ENCODE measurements around the gene SSR1.
A peak's percentile ranks its signal among the peaks of the same experiment; 100 is the strongest.
"Not testable (repeated sequence)": the region's sequence is repeated elsewhere in the genome, so short reads cannot be mapped to it uniquely, and the experiment has no call there.

SSR1 gene

DNA sequence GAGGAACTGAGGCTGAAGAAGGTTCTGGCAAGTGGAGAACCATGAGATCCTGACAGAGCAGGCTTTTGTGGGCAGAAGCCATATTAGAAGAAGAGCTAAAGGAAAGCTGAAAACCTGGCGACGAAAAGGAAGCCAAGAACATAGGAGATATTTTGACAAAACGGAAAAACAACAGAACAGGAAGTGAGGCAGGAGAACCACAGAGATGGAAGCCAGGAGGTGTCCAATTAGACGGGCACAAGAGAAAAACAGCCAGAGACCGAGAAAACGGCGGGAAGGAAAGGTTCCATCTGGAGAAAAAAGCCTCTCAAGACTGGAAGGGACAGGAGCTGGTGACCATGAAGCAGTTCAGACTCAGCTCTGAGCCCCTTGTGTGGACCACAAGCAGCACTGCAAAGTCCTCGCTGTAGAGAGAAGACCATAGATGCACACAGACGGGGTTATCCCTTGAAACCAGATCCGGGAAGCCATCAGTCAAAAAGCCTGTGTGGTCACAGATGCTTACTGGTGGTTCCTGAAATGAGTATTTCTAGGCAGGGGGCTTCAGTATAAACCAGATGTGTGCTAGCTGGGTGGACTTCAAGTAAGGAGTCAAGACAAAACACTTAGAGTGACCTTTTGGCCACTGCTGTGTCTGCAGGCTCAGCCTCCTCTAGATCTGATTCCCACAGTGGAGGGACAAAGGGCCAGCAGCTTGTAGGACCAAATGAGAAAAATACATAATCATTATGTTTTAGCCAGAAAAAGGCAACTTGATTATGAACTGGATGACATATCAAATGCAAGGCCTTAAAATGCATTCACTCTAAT, 30.7 kb downstream of the SSR1 start:
- DNase-seq (ENCODE audit: low spot score) = no peak

GRCh38 chr6:7276199-7276524, 36.8 kb downstream of the SSR1 start:
- DNase-seq (ENCODE audit: low spot score) = no peak

- DNase-seq (ENCODE audit: low spot score) = not testable (repeated sequence)
Measured at GRCh38 chr6:7274525-7274924, 38.5 kb downstream of the SSR1 start.

DNA sequence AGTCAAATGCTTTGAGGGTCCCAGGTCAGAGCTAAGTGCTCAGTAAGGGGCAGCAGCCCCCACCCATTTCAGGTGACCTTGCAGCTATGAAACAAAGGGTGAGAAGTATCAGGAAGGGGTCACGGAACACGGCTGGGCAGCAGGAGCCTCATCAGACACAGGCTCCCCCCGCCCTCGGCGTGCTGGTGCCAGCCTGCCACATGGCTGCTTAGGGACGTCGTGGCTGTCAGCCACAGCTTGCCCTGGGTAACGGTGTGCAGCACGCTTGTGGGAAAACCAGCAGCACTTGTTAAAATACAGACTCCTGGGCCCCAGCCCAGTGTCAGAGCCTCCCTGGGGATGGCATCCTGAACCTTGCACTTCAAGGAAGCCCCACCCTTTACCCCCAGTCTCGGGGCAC, 39.3 kb downstream of the SSR1 start:
- DNase-seq (ENCODE audit: low spot score) = no peak

DNA sequence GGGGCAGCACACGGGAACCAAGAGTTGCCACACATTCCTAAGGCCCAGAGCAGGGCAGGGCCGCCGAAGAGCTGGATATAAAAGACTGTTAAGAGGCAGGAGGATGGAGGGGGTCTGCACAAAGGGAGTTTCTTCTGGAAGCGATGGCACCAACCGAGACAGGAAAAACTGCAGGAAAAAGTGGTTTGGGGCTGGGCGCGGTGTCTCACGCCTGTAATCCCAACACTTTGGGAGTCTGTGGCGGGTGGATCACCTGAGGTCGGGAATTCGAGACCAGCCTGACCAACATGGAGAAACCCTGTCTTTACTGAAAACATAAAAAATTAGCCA, 41.8 kb downstream of the SSR1 start:
- DNase-seq (ENCODE audit: low spot score) = no peak

DNA sequence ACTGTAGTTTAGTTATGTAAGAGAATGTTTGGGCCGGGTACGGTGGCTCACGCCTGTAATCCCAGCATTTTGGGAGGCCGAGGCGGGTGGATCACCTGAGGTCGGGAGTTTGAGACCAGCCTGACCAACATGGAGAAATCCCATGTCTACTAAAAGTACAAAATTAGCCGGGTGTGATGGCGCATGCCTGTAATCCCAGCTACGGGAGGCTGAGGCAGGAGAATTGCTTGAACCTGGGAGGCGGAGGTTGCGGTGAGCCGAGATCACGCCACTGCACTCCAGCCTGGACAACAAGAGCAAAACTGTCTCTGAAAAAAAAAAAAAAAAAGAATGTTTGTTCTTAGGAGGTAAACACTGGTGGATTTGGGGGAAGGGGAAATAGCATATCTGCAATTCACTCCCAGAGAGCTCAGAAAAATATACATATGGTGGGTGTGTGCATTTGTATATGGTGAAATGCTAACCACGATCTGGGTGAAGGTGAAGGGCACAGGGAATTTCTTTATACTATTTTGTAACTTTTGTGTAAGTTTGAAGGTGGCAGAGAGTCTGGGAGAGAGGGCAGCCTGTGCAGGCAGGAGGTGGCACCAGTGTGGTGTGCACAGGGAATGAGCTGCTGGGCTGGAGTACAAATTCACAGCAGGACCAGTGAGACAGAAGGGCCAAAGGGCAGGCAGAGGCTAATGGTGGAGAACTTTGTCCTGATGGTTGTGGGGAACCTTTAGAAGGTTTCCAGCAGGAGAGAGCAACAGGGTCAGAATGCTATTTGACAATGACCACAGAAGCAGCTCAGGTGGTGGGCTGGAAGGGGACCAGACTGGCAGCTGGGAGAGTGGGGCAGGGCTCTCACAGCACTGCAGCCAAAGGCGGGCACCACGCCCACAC, 42.4 kb downstream of the SSR1 start:
- peak; percentile 35 for DNase-seq (ENCODE audit: low spot score)

GRCh38 chr6:7269816-7270215, 43.2 kb downstream of the SSR1 start:
- no peak for DNase-seq (ENCODE audit: low spot score)

- DNase-seq (ENCODE audit: low spot score) = no peak
Measured at GRCh38 chr6:7268816-7269555, 44.0 kb downstream of the SSR1 start.

DNA sequence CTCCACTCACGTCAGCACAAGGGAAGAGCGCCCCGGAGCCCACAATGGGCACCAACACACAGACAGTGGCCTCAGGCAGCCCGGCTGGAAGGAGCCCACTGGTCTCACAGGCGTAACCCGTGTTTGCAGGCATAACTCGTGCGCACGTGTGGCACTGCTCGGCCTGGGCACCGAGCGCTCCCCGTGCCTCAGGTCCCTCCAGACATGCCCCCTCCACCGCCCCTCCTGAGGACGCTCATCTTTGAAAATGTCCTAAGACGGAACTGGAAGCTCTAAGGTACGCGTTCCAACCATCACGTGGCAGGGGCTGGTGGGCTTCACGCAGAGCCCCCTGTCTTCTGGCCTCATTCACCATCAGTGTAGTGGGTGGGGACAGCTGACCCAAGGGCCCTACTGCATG, 44.6 kb downstream of the SSR1 start:
- no peak for DNase-seq (ENCODE audit: low spot score)

GRCh38 chr6:7267466-7268091, 45.4 kb downstream of the SSR1 start:
- no peak for DNase-seq (ENCODE audit: low spot score)

DNA sequence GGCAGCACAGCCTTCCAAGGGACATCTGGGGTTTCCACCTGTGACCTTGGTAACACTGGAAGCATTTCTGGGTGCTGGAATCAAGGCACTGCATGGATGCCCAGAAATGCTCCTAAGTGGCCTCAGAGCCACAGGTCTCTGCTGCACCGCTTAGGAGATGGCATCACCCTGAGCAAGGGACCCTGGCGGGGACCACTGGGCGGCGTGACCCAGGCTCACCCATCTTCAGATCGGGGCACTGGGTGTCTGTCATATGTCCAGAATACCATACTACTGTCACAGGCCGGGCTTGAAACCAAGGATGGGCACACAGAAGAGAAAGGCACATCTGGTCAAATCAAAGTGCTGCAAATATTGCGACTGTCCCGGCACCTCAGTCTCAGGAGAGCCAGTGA, 45.9 kb downstream of the SSR1 start:
- no peak for DNase-seq (ENCODE audit: low spot score)

DNA sequence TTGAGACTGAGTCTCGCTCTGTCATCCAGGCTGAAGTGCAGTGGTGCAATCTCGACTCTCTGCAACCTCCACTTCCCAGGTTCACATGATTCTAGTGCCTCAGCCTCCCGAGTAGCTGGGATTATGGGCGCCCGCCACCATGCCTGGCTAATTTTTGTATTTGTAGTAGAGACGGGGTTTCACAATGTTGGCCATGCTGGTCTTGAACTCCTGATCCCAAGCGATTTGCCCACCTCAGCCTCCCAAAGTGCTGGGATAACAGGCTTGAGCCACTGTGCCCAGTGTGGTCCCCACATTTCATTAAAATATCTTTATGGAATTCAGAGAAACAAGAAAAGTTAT, 47.6 kb downstream of the SSR1 start:
- DNase-seq (ENCODE audit: low spot score) = not testable (repeated sequence)

- DNase-seq (ENCODE audit: low spot score) = no peak
Measured at GRCh38 chr6:7264686-7265384, 48.2 kb downstream of the SSR1 start.

- no peak for DNase-seq (ENCODE audit: low spot score)
Measured at GRCh38 chr6:7264041-7264440, 49.0 kb downstream of the SSR1 start.

GRCh38 chr6:7263519-7263805, 49.5 kb downstream of the SSR1 start:
- not testable (repeated sequence) for DNase-seq (ENCODE audit: low spot score)

GRCh38 chr6:7262746-7263518, 50.1 kb downstream of the SSR1 start:
- DNase-seq (ENCODE audit: low spot score) = no peak

GRCh38 chr6:7261852-7262461, 51.0 kb downstream of the SSR1 start:
- DNase-seq (ENCODE audit: low spot score) = no peak

DNA sequence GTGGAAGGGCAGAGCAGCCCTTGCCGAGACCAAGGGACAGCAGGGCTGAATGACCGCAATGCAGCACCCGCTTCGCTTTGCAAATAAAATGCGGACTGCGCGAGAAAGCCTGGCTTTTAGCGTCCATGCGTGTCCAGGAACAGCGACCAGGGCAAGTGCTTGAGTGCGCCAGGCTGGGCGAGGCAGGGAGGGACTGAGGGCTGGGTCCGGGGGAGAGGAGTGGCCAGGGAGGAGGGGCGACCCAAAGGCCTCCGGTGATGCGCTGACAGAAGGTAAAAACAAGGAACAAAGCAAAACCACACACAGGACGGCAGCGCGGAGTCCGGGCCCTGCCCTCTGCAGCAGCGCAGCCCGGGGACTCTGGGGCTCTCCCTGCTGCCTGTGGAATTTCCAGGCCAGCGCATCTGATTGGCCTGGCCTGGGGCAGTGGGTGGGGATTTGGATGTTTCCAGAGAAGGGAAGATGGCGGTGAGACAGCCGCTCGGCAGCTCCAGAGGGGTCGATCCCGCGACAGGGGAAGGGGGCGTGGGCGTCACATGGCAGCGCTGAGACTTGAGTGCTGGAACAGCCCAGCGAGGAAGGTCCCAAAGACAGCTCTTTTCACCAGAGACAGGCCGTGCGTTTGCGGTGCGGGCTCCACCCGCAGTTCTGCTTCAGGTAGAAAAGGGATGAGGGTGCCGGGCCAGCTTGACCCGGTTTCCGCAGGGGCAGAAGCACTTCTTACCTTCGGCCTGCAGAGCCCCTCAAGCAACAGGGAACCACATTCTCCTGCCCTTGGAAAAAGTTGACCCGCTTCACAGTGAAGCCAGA, 51.8 kb downstream of the SSR1 start:
- DNase-seq (ENCODE audit: low spot score) = peak; percentile 93

- no peak for DNase-seq (ENCODE audit: low spot score)
Measured at GRCh38 chr6:7260291-7261031, 52.5 kb downstream of the SSR1 start.
